Neuron (in vitro differentiated cells): ENCODE measurements around the gene CCDC107.

Experiments used
- H2AFZ ChIP-seq: one replicate; pipeline ENCODE4 v1.6.1; 2013; ENCODE audit warnings: low read depth, mild to moderate bottlenecking, inconsistent platforms, low read length, moderate library complexity
- H3K27me3 ChIP-seq: one replicate; pipeline ENCODE4 v1.6.1; 2013; ENCODE audit warnings: low read length; ENCODE audit not compliant: insufficient read depth
- H3K36me3 ChIP-seq: one replicate; pipeline ENCODE4 v1.6.1; 2013; ENCODE audit warnings: low read length; ENCODE audit not compliant: insufficient read depth
- H3K4me1 ChIP-seq: one replicate; pipeline ENCODE4 v1.6.1; 2013; ENCODE audit warnings: low read length; ENCODE audit not compliant: insufficient read depth
- H3K4me3 ChIP-seq: 2 replicates; pipeline ENCODE4 v1.5.1; 2013; ENCODE audit warnings: mild to moderate bottlenecking, low read length, moderate library complexity
- H3K9me3 ChIP-seq: one replicate; pipeline ENCODE4 v1.6.1; 2013; ENCODE audit warnings: low read length

Gene CCDC107

DNA sequence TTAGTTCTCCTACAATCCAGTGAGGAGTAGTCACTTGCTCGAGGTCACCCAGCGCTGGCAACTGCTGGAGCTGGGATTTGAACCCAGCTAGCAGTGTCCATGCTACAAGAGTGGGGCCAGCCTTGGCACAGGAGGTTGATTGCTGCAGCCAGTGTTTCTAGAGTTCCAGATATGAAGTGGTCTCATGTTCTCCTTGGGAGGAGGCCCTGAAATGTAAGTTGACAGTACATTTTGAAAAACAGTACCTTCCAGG is 802 bp downstream of the CCDC107 start:
- Histone ChIP-seq H3K9me3 (no peaks in the 10 kb centered on the region), H3K4me1 (peaks cover 17% of the 10 kb centered on the region), H3K27me3 (no peaks in the 10 kb centered on the region), H3K4me3 (peak overlapping the region; percentile 86), H3K36me3 (peaks cover 26% of the 10 kb centered on the region), H2AFZ (peak overlapping the region; percentile 33)

DNA sequence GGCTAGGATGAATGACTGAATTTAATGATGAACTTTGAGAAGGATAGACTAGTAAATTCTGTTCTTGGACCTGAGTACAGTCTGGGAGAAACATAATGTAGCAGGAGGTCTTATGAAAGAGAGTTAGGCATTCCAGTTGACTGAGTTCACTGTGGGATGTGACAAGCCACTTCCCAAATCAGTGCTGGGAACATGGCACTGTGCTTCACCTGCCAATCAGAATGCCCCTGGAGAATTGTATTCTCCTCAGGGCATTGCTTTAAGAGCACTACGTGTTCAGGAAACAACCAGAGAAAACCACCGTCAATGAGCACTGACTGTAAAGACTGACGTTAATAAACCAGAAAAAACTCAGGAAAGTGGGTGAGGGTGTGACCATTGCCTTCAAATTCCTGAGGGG is 1.2 kb downstream of the CCDC107 start:
- Histone ChIP-seq H3K4me3 (peak overlapping the region; percentile 86), H3K9me3 (no peaks in the 10 kb centered on the region), H2AFZ (no peak overlapping the region), H3K27me3 (no peaks in the 10 kb centered on the region), H3K36me3 (peaks cover 26% of the 10 kb centered on the region), H3K4me1 (peaks cover 21% of the 10 kb centered on the region)

- no peak overlapping the region for H2AFZ ChIP-seq
- H3K4me3 ChIP-seq, result no peak overlapping the region
- H3K27me3 ChIP-seq, result no peaks in the 10 kb centered on the region
- H3K36me3 ChIP-seq, result peaks cover 26% of the 10 kb centered on the region
- no peaks in the 10 kb centered on the region for H3K9me3 ChIP-seq
- H3K4me1 ChIP-seq, result peaks cover 26% of the 10 kb centered on the region
Observed at GRCh38 chr9:35660966-35661415, 2.9 kb downstream of the CCDC107 start.

GRCh38 chr9:35661756-35662350 is 3.8 kb downstream of the CCDC107 start:
- H3K4me3 ChIP-seq, result no peak overlapping the region
- H3K36me3 ChIP-seq, result peaks cover 26% of the 10 kb centered on the region
- no peaks in the 10 kb centered on the region for H3K27me3 ChIP-seq
- no peaks in the 10 kb centered on the region for H3K9me3 ChIP-seq
- peaks cover 26% of the 10 kb centered on the region for H3K4me1 ChIP-seq
- H2AFZ ChIP-seq, result no peak overlapping the region

DNA sequence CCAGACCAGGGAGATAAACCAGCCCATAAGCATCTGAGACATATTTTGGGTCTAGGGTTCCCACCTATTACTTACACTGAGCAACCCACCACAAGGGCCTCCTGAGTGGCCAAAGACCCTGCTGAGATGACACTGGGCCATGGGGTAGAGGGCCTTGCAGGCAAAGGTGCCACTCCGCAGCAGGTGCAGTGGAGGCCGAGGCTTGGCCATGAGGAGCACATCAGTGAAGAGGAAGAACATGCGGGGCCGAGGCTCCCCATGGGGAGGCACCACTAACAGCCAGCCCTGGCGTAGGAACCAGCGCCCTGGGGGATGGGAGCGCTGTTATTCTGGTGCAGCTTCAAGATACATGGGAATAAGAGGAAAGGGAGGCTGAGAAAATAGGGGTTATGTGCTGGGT is 4.3 kb downstream of the CCDC107 start:
- no peak overlapping the region for H3K4me3 ChIP-seq
- peaks cover 22% of the 10 kb centered on the region for H3K4me1 ChIP-seq
- H3K9me3 ChIP-seq, result no peaks in the 10 kb centered on the region
- peaks cover 26% of the 10 kb centered on the region for H3K36me3 ChIP-seq
- H2AFZ ChIP-seq, result no peak overlapping the region
- H3K27me3 ChIP-seq, result no peaks in the 10 kb centered on the region

- H3K4me1 ChIP-seq, result peaks cover 13% of the 10 kb centered on the region
- peak within 1 kb of the TSS; percentile 61 for H3K4me3 ChIP-seq
- no peaks in the 10 kb centered on the region for H3K27me3 ChIP-seq
- H2AFZ ChIP-seq, result peak within 1 kb of the TSS; percentile 41
- H3K36me3 ChIP-seq, result peaks cover 26% of the 10 kb centered on the region
- no peaks in the 10 kb centered on the region for H3K9me3 ChIP-seq
Observed at GRCh38 chr9:35664531-35665470, 6.7 kb downstream of the CCDC107 start, which contains the start of gene ARHGEF39. Gene ARHGEF39 (minus strand): TSS chr9:35665195. CDS start chr9:35665169, 26 bp downstream.

DNA sequence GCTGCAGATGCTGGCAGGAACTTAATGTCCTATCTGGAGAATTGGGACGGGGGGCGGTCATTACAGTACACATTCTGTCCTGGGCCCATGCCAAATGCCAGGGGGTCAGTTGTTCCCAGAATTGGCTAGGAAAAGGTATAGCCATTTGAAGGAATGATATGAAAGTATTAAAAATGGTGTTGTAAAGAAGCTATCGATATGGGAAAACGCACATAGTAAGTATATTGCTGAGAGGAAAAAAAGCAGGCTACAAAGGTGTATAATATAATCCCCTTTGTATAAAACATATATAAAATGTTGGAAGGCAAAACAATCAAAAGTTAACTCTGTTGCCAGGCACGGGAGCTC is 7.4 kb downstream of the CCDC107 start:
- peak overlapping the region; percentile 41 for H2AFZ ChIP-seq
- H3K27me3 ChIP-seq, result no peaks in the 10 kb centered on the region
- peaks cover 21% of the 10 kb centered on the region for H3K36me3 ChIP-seq
- peaks cover 13% of the 10 kb centered on the region for H3K4me1 ChIP-seq
- H3K9me3 ChIP-seq, result no peaks in the 10 kb centered on the region
- peak overlapping the region; percentile 61 for H3K4me3 ChIP-seq

- H2AFZ ChIP-seq, result no peak overlapping the region
Observed at GRCh38 chr9:35666045-35666444, 8.0 kb downstream of the CCDC107 start.

GRCh38 chr9:35666549-35666948 is 8.5 kb downstream of the CCDC107 start:
- Histone ChIP-seq H3K9me3 (no peaks in the 10 kb centered on the region), H3K27me3 (no peaks in the 10 kb centered on the region), H3K36me3 (peaks cover 10% of the 10 kb centered on the region), H3K4me3 (no peak overlapping the region), H2AFZ (no peak overlapping the region), H3K4me1 (peaks cover 13% of the 10 kb centered on the region)

More at GRCh38 chr9:35666045-35666444, 8.0 kb downstream of the CCDC107 start:
- peaks cover 13% of the 10 kb centered on the region for H3K4me1 ChIP-seq
- peaks cover 15% of the 10 kb centered on the region for H3K36me3 ChIP-seq
- no peaks in the 10 kb centered on the region for H3K27me3 ChIP-seq
- H3K9me3 ChIP-seq, result no peaks in the 10 kb centered on the region
- no peak overlapping the region for H3K4me3 ChIP-seq

GRCh38 chr9:35667939-35668338 is 9.8 kb downstream of the CCDC107 start:
- H3K27me3 ChIP-seq, result no peaks in the 10 kb centered on the region
- peaks cover 13% of the 10 kb centered on the region for H3K4me1 ChIP-seq
- H3K4me3 ChIP-seq, result no peak overlapping the region
- no peak overlapping the region for H2AFZ ChIP-seq
- H3K36me3 ChIP-seq, result peaks cover 2% of the 10 kb centered on the region
- H3K9me3 ChIP-seq, result no peaks in the 10 kb centered on the region

DNA sequence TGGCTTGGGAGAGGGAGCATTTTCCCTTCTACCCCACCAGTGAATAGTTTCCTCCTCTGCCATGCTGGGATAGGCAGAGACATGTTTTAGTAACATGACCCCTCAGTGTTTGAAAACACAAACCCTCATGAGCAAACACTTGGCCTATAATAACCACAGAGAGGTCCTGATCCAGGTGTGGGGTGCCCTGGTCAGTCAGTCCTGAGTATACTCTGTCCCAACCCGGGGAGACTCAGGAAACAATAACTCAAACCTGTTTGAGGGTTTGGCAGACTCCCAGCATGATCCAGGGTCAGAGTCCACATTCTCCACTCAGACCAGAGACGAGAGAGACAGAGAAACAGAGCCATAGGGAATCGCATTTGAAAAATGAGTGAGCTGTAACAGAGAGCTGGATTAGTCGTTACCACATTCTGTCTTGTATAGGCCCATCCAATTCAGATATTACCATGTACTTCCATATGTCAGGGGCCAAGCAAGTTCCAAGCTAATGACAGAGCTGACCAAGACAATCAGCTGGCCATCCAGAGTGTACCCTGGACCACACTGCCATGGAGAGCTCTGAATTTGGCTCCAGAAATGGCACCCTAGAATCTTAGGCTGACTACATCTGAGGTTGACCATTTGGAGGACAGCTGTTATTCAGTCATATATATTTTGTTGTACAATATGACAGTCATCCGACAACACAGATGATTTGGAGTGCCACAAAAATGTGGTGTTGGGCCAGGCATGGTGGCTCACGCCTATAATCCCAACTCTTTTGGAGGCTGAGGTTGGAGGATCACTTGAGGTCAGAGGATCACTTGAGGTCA is 11.4 kb downstream of the CCDC107 start:
- H3K9me3 ChIP-seq, result no peaks in the 10 kb centered on the region
- H3K36me3 ChIP-seq, result no peaks in the 10 kb centered on the region
- H3K27me3 ChIP-seq, result peaks cover 7% of the 10 kb centered on the region
- H3K4me1 ChIP-seq, result peaks cover 4% of the 10 kb centered on the region
- no peak overlapping the region for H3K4me3 ChIP-seq
- no peak overlapping the region for H2AFZ ChIP-seq

GRCh38 chr9:35673132-35674024 is 15.3 kb downstream of the CCDC107 start, which contains the start of gene CA9:
Gene CA9 (plus strand): TSS chr9:35673928. CDS start chr9:35673960, 32 bp downstream.
- Histone ChIP-seq H3K9me3 (no peaks in the 10 kb centered on the region), H2AFZ (no peak within 1 kb of the TSS), H3K4me3 (no peak within 1 kb of the TSS), H3K36me3 (no peaks in the 10 kb centered on the region), H3K27me3 (peaks cover 13% of the 10 kb centered on the region), H3K4me1 (no peaks in the 10 kb centered on the region)
